BJ (cell line): ENCODE data around the gene MTCL3. TPM values are rescaled to one million over a fixed set of nuclear protein-coding genes. Genes with fewer than 3 reads are reported as not detected.
"Not testable (repeated sequence)": the region's sequence is repeated elsewhere in the genome, so short reads cannot be mapped to it uniquely, and the experiment has no call there.

Source experiments
- CTCF ChIA-PET: fragments of 350-600 bp; formaldehyde crosslinking; extraction: SDS; loops from one replicate; lab custom pipeline; 2021; ENCODE audit warnings: antibody characterized with exemption, inconsistent platforms; lab: Yijun Ruan, JAX
- POLR2A ChIA-PET: fragments of 300-600 bp; sonication (Branson Sonifier 250); formaldehyde crosslinking; extraction: SDS; loops from one replicate; lab custom pipeline; 2021; ENCODE audit warnings: antibody characterized with exemption; lab: Charles Lee
- DNase-seq: peaks from one replicate; pipeline ENCODE4 v3.0.0-alpha.2; 2011; ENCODE audit warnings: low read depth
- H3K27me3 ChIP-seq: 2 replicates; pipeline ENCODE4 v1.6.0; 2011; ENCODE audit warnings: low read length; ENCODE audit not compliant: control insufficient read depth, insufficient read depth
- H3K36me3 ChIP-seq: 2 replicates; pipeline ENCODE4 v1.5.1; 2011; ENCODE audit warnings: low read length; ENCODE audit not compliant: control insufficient read depth, insufficient read depth
- H3K4me3 ChIP-seq: 2 replicates; pipeline ENCODE4 v1.5.1; 2011; ENCODE audit warnings: low read depth, mild to moderate bottlenecking, control low read depth, low read length
- CTCF ChIP-seq: IDR thresholded peaks from 2 replicates; pipeline ENCODE4 v1.5.1; 2011; ENCODE audit warnings: low read depth, mild to moderate bottlenecking, control low read depth, inconsistent platforms, low read length, moderate library complexity; ENCODE audit not compliant: insufficient read depth
- polyA plus RNA-seq: library from polyadenylated mRNA; depleted of rRNA; stranded (reverse); fragments of >200 nt; gene quantifications from 2 replicates; pipeline ENCODE4 v1.2.3, GENCODE V29; 2011; rRNA removed
- small RNA-seq: library from RNA; depleted of rRNA; stranded (forward); fragments of <200 nt; gene quantifications from one replicate; pipeline ENCODE3, GENCODE V24; 2012; ENCODE audit warnings: low replicate concordance, low read depth; ENCODE audit not compliant: insufficient read length

Gene MTCL3

DNA sequence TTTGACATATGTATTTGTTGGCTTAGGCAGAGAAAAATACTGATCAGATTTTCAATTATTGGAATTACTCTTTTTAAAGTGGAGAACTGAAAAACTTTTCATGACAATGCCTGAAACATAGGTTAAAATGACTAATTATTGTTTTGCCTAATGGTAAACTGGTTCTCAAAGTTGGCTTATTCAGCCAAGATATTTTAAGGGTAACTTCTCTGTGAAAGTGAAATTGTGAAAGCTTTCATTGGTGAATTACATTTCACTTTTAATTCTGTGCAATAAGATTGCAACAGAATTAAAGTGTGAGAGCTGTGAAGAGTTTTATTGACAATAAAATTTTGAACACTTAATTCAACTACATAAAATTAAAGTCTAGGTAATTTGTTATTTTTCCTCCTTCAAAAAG, 84.5 kb downstream of the MTCL3 start:
- no peaks in the 10 kb centered on the region for H3K27me3 ChIP-seq
- ChIA-PET CTCF (no interaction called here), POLR2A (no interaction called here)
- DNase-seq, result no peak
- no peak for TF ChIP-seq CTCF
- H3K36me3 ChIP-seq, result no peaks in the 10 kb centered on the region
- no peak overlapping the region for H3K4me3 ChIP-seq

- H3K4me3 ChIP-seq, POLR2A ChIA-PET, H3K27me3 ChIP-seq, DNase-seq, H3K36me3 ChIP-seq: not testable (repeated sequence)
- CTCF ChIA-PET, result interaction anchor here (0.7 kb wide), 1 partner anchor 8 kb away, joined by 4 read pairs; no protein-coding TSS in a partner anchor
Measured at GRCh38 chr6:127428562-127428961, 90.6 kb downstream of the MTCL3 start.

DNA sequence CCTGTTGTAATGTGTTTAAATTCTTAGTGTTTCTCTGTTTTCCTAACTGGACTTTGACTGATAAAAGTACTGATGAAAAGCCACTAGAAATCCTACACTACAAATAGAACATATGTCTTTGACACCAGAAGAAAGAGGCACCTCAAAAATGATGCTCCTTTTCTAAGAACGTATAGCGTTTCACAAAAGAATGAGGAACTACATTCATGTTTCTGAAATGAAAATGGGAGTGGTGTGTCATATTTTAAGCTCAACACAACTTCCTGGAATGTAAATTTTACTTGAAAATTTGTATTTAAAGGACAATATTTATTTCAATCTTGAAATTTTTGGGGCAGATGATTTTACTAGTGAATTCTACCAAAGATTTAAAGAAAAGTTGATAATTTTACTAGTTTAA, 95.2 kb downstream of the MTCL3 start:
- ChIA-PET CTCF (no interaction called here), POLR2A (interaction anchor here (0.7 kb wide), 1 partner anchor 67 kb away, joined by 3 read pairs; no protein-coding TSS in a partner anchor)
- H3K36me3 ChIP-seq, result no peaks in the 10 kb centered on the region
- TF ChIP-seq CTCF, result no peak
- H3K27me3 ChIP-seq, result no peaks in the 10 kb centered on the region
- H3K4me3 ChIP-seq, result no peak overlapping the region
- no peak for DNase-seq

Small RNA genes within 50 kb of the gene (small RNA-seq; reads per million reads assigned to genes)
- gene KIAA0408, result not detected

Other genes with a start within 250 kb of the MTCL3 start
- gene ECHDC1, start 175.7 kb downstream of the MTCL3 start, polyA plus RNA-seq, result 21.5 and 35.6 TPM in 2 replicates
- 0.86 and 1.6 TPM in 2 replicates for gene KIAA0408, start 59.9 kb downstream of the MTCL3 start, polyA plus RNA-seq
- gene C6orf58, start 57.8 kb upstream of the MTCL3 start, polyA plus RNA-seq, result 0.06 TPM in 1 of 2 replicates, not detected in the other